Glomerular visceral epithelial cell (primary cell): ENCODE measurements around the gene PLXNA4.

Experiments
- DNase-seq: peaks from one replicate; pipeline ENCODE4 v3.0.0-alpha.2; 2016; ENCODE audit errors: extremely low spot score

Gene PLXNA4

GRCh38 chr7:132091706-132092105 is 484.6 kb downstream of the PLXNA4 start:
- DNase-seq, result no peak

GRCh38 chr7:132090444-132090843 is 485.8 kb downstream of the PLXNA4 start:
- no peak for DNase-seq

- DNase-seq, result no peak
These were observed 486.9 kb downstream of the PLXNA4 start for GRCh38 chr7:132089356-132089755.

GRCh38 chr7:132087421-132087820 is 488.8 kb downstream of the PLXNA4 start:
- DNase-seq, result no peak

- no peak for DNase-seq
These were observed 491.4 kb downstream of the PLXNA4 start for GRCh38 chr7:132084776-132085388.

GRCh38 chr7:132083537-132084123 is 492.6 kb downstream of the PLXNA4 start:
- DNase-seq, result no peak

GRCh38 chr7:132083126-132083525 is 493.1 kb downstream of the PLXNA4 start:
- DNase-seq, result no peak

- DNase-seq, result no peak
These were observed 493.9 kb downstream of the PLXNA4 start for GRCh38 chr7:132082394-132082793.

GRCh38 chr7:132081686-132082085 is 494.6 kb downstream of the PLXNA4 start:
- DNase-seq, result no peak

- no peak for DNase-seq
These were observed 495.2 kb downstream of the PLXNA4 start for GRCh38 chr7:132080967-132081668.

GRCh38 chr7:132080467-132080866 is 495.8 kb downstream of the PLXNA4 start:
- DNase-seq, result no peak

- no peak for DNase-seq
These were observed 497.2 kb downstream of the PLXNA4 start for GRCh38 chr7:132078891-132079735.

- no peak for DNase-seq
These were observed 498.1 kb downstream of the PLXNA4 start for GRCh38 chr7:132077971-132078685.

- DNase-seq, result no peak
These were observed 499.8 kb downstream of the PLXNA4 start for GRCh38 chr7:132076301-132077035.

GRCh38 chr7:132075515-132075914 is 500.8 kb downstream of the PLXNA4 start:
- DNase-seq, result no peak

- DNase-seq, result no peak
These were observed 502.2 kb downstream of the PLXNA4 start for GRCh38 chr7:132073920-132074589.
